ENCODE measurements around the gene USP22.

DNA sequence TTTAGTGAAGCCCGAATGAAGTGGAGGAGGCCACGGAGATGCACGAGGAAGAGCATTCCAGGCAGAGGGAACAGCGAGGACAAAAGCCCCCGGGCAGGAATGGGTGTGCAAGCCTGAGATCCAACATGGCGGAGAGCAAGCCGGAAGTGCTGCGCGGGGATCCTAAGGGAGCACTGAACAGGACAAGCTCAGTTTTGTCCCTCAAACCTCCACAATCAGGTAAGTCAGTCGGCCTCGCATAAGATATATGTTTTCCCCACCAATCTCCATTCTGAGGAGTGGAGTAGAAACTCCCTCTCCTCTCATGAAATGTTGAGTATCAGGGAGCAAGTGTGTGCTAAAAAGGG is 32.9 kb upstream of the USP22 start:
- TF ChIP-seq, protein P1, sequence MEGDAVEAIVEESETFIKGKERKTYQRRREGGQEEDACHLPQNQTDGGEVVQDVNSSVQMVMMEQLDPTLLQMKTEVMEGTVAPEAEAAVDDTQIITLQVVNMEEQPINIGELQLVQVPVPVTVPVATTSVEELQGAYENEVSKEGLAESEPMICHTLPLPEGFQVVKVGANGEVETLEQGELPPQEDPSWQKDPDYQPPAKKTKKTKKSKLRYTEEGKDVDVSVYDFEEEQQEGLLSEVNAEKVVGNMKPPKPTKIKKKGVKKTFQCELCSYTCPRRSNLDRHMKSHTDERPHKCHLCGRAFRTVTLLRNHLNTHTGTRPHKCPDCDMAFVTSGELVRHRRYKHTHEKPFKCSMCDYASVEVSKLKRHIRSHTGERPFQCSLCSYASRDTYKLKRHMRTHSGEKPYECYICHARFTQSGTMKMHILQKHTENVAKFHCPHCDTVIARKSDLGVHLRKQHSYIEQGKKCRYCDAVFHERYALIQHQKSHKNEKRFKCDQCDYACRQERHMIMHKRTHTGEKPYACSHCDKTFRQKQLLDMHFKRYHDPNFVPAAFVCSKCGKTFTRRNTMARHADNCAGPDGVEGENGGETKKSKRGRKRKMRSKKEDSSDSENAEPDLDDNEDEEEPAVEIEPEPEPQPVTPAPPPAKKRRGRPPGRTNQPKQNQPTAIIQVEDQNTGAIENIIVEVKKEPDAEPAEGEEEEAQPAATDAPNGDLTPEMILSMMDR (IDR thresholded peaks at IDR 0.05), result no peak
- TF ChIP-seq POLR2A (IDR thresholded peaks at IDR 0.05), result no peak
